Gastroesophageal sphincter (tissue), 4 donors: Measurements from ENCODE around the gene PDE6A. TPM values are rescaled to one million over a fixed set of nuclear protein-coding genes. Genes with fewer than 3 reads are reported as not detected.

Experiments
- ATAC-seq: fragments of 150-250 bp; one replicate; pipeline ENCODE4 v1.9.1; 2016; ENCODE audit warnings: mild to moderate bottlenecking, moderate library complexity
- H3K27ac ChIP-seq, 4 donors: fragments of 200-600 bp; sonication (generic) in 3 of 4; 1 replicate in 3 of 4; 2 replicates in 1 of 4; pipeline ENCODE4 v1.5.1; 2016 to 2019
- H3K27me3 ChIP-seq: fragments of 200-600 bp; sonication (generic); one replicate; pipeline ENCODE4 v1.5.1; 2019
- H3K36me3 ChIP-seq, 2 donors: fragments of 200-600 bp; sonication (generic); one replicate each; pipeline ENCODE4 v1.5.1; 2019; ENCODE audit warnings: control low read depth in 1 of 2
- H3K4me1 ChIP-seq, 3 donors: fragments of 200-600 bp; sonication (generic); 1 replicate in 2 of 3; 2 replicates in 1 of 3; pipeline ENCODE4 v1.5.1; 2016 to 2019; ENCODE audit warnings: control low read depth in 2 of 3
- H3K4me3 ChIP-seq, 2 donors: fragments of 200-600 bp; sonication (generic); one replicate each; pipeline ENCODE4 v1.5.1; 2019; ENCODE audit warnings: mild to moderate bottlenecking in 1 of 2, moderate library complexity in 1 of 2
- H3K9me3 ChIP-seq, 3 donors: fragments of 200-600 bp; sonication (generic); one replicate each; pipeline ENCODE4 v1.5.1; 2017 to 2019; ENCODE audit warnings: control low read depth in 2 of 3
- EP300 ChIP-seq: sonication (generic); formaldehyde crosslinking; IDR thresholded peaks from one replicate; pipeline ENCODE4 v1.6.1; 2017; ENCODE audit warnings: antibody characterized with exemption, mild to moderate bottlenecking
- POLR2A ChIP-seq, 2 donors: fragments of 450-650 bp; IDR thresholded peaks; one replicate each; pipeline ENCODE4 v1.6.1; 2017; ENCODE audit warnings: antibody characterized with exemption in 2 of 2, mild to moderate bottlenecking in 2 of 2, moderate library complexity in 1 of 2
- POLR2AphosphoS5 ChIP-seq: sonication (generic); formaldehyde crosslinking; IDR thresholded peaks from one replicate; pipeline ENCODE4 v1.6.1; 2017; ENCODE audit warnings: antibody characterized with exemption
- WGBS, 2 donors: methylation state at CpG; one replicate each; pipeline ENCODE4 v1.1.5; 2018; ENCODE audit warnings: low coverage in 1 of 2; 5-methylcytosine and 5-hydroxymethylcytosine counted together
- total RNA-seq, 4 donors: library from RNA; depleted of rRNA; stranded (reverse); fragments of >200 nt; gene quantifications; one replicate each; pipeline ENCODE4 v1.1.0, GENCODE V29; 2016
- TF ChIP-seq, protein P1 (sequence below), 4 experiments: fragments of 200-600 bp in 2 of 4; fragments of 450-650 bp in 2 of 4; sonication (generic) in 1 of 4; IDR thresholded peaks; one replicate each; pipeline ENCODE4 v1.5.1; 2017 to 2019; ENCODE audit warnings: antibody characterized with exemption in 4 of 4, mild to moderate bottlenecking in 2 of 4, moderate library complexity in 2 of 4

Gene PDE6A
- total RNA-seq, 4 donors from 2014 or later, result 0.05 TPM; not detected in 3

DNA sequence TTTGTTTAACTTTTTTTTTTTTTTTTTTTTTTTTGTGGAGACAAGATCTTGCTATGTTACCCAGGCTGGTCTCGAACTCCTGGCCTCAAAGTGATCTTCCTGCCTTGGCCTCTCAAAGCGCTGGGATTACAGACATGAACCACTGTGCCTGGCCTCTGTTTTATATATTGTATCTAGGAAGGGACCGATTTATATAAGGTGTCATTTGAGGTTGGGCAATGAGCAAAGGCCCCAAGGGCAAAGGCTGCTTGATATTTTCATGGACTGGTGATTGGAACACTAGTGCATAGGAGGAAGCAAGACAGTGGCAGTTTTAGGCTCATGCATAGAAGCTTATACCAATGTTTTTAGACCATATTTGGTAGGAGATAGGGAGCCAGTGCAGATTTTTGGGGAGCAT is 19.1 kb upstream of the PDE6A start:
- TF ChIP-seq, protein P1, sequence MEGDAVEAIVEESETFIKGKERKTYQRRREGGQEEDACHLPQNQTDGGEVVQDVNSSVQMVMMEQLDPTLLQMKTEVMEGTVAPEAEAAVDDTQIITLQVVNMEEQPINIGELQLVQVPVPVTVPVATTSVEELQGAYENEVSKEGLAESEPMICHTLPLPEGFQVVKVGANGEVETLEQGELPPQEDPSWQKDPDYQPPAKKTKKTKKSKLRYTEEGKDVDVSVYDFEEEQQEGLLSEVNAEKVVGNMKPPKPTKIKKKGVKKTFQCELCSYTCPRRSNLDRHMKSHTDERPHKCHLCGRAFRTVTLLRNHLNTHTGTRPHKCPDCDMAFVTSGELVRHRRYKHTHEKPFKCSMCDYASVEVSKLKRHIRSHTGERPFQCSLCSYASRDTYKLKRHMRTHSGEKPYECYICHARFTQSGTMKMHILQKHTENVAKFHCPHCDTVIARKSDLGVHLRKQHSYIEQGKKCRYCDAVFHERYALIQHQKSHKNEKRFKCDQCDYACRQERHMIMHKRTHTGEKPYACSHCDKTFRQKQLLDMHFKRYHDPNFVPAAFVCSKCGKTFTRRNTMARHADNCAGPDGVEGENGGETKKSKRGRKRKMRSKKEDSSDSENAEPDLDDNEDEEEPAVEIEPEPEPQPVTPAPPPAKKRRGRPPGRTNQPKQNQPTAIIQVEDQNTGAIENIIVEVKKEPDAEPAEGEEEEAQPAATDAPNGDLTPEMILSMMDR (IDR thresholded peaks at IDR 0.05), result no peak
- TF ChIP-seq EP300, result no peak
- no peak for TF ChIP-seq POLR2A (IDR thresholded peaks at IDR 0.05)
- TF ChIP-seq POLR2AphosphoS5, result no peak
- H3K9me3 ChIP-seq, result no peaks in the 10 kb centered on the region
- no peaks in the 10 kb centered on the region for H3K27me3 ChIP-seq
- no peaks in the 10 kb centered on the region for H3K36me3 ChIP-seq
- peaks cover 0 to 24% (median 4%) of the 10 kb centered on the region in 3 donors for H3K4me1 ChIP-seq
- no peak overlapping the region for H3K4me3 ChIP-seq
- no peak overlapping the region for H3K27ac ChIP-seq
- 84 to 100% methylated on average over 1 to 2 of the region's 3 CpGs for WGBS, 2 donors
- no peak for ATAC-seq

DNA sequence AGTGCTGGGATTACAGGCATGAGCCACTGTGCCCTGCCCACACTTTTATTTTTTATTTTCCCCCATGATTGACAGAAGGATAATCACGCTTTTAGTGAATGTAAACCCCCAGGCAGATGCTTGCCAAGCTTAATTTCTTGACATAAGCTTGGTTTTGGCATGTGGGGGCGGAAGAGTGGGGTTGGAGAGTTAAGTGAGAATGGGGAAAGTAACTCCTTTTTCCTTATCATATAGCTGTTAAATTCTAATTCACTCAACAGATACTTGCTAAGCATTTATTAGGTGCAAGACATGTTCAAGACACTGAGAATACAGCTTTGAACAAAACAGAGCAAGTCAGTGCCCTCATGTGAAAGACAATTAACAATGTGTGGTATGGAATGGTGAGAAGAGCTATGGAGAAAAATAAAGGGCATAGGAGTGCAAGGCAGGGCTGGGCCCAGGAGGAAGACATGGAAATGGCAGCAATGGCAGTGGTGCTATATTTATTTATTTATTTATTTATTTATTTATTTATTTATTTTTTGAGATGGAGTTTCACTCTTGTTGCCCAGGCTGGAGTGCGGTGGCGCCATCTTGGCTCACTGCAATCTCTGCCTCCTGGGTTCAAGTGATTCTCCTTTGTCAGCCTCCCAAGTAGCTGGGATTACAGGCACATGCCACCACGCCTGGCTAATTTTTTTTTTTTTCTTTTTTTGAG is 18.2 kb upstream of the PDE6A start:
- H3K27ac ChIP-seq, result no peak overlapping the region
- ATAC-seq, result no peak
- H3K4me1 ChIP-seq, result peaks cover 0 to 24% (median 4%) of the 10 kb centered on the region in 3 donors

DNA sequence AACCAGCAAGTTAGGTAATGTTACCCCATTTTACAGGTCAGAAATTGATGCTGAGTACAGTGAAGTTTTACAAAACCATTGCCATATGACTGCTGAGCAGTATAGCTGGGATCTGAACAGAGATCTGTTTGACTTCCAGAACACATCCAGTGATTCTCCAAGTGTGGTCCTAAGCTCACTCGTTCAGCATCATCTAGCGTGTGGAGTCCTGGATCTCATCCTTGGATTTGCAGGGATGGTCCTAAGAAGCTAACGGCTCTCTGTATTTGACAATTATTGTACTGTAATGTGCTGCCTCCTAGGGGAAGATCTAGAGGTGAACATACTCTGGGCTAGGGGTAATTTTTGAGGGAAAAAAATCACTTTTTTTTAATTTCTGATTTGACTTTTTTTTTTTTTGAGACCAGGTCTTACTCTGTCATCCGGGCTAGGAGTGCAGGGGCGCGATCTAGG is 17.4 kb upstream of the PDE6A start:
- H3K36me3 ChIP-seq, result no peaks in the 10 kb centered on the region
- WGBS, 2 donors, result 31 to 61% methylated on average over 3 to 5 of the region's 6 CpGs
- no peaks in the 10 kb centered on the region for H3K27me3 ChIP-seq
- TF ChIP-seq, protein P1 (IDR thresholded peaks at IDR 0.05), result peak in 3 of 4 experiments; percentile 10 to 35 (median 20)
- TF ChIP-seq EP300, result no peak
- ATAC-seq, result no peak
- H3K4me3 ChIP-seq, result no peak overlapping the region
- peak overlapping the region in 1 of 4 donors; percentile 91 for H3K27ac ChIP-seq
- H3K9me3 ChIP-seq, result no peaks in the 10 kb centered on the region
- peaks cover 0 to 24% (median 4%) of the 10 kb centered on the region in 3 donors for H3K4me1 ChIP-seq

More for the DNA sequence above, 18.2 kb upstream of the PDE6A start:
- WGBS, 2 donors, result 86 to 92% methylated on average over 3 to 5 of the region's 5 CpGs
- H3K36me3 ChIP-seq, result no peaks in the 10 kb centered on the region
- TF ChIP-seq POLR2AphosphoS5 (no peak), EP300 (no peak), POLR2A (IDR thresholded peaks at IDR 0.05) (no peak)
- TF ChIP-seq, protein P1 (IDR thresholded peaks at IDR 0.05), result no peak
- H3K9me3 ChIP-seq, result no peaks in the 10 kb centered on the region
- H3K27me3 ChIP-seq, result no peaks in the 10 kb centered on the region
- no peak overlapping the region for H3K4me3 ChIP-seq

DNA sequence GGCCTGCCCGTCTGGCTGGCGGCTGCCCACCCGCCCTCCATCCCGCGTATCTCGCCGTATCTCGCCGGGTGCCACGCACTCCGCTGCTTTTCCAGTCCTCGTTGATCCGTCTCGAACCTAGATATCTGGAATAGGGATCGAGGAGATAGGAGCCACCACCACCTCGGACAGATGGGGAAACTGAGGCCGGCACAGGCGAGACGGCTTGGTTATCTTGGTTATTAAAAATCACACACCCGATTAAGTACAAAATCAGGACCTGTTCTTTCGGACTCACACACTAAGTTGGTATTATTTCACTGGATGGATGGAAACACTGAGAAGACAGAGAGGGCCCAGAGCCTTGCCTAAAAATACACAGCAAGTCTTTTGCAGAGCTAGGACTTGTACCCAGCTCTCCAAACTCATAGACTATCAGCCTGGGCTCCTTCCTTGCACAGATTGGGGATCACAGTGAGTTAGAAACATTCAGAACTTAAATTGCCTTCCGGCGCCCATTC is 16.6 kb upstream of the PDE6A start:
- H3K4me1 ChIP-seq, result peaks cover 0 to 24% (median 4%) of the 10 kb centered on the region in 3 donors
- no peak for TF ChIP-seq POLR2A (IDR thresholded peaks at IDR 0.05)
- TF ChIP-seq, protein P1 (IDR thresholded peaks at IDR 0.05), result peak in 1 of 4 experiments; percentile 1
- no peak for ATAC-seq
- peak overlapping the region; percentile 8 to 93 (median 90) for H3K27ac ChIP-seq
- no peaks in the 10 kb centered on the region for H3K9me3 ChIP-seq
- H3K4me3 ChIP-seq, result peak overlapping the region; percentile 53 to 84
- no peaks in the 10 kb centered on the region for H3K27me3 ChIP-seq
- WGBS, 2 donors, result 32 to 78% methylated on average over 3 to 10 of the region's 23 CpGs
- H3K36me3 ChIP-seq, result no peaks in the 10 kb centered on the region
